ENCODE measurements around the gene GNA15. TPM values are rescaled to one million over a fixed set of nuclear protein-coding genes. Genes with fewer than 3 reads are reported as not detected.
A peak's percentile ranks its signal among the peaks of the same experiment; 100 is the strongest.

GNA15 gene
- total and polyA plus RNA-seq, 12 donors, result 0.61 to 16.3 (median 6.8) TPM

DNA sequence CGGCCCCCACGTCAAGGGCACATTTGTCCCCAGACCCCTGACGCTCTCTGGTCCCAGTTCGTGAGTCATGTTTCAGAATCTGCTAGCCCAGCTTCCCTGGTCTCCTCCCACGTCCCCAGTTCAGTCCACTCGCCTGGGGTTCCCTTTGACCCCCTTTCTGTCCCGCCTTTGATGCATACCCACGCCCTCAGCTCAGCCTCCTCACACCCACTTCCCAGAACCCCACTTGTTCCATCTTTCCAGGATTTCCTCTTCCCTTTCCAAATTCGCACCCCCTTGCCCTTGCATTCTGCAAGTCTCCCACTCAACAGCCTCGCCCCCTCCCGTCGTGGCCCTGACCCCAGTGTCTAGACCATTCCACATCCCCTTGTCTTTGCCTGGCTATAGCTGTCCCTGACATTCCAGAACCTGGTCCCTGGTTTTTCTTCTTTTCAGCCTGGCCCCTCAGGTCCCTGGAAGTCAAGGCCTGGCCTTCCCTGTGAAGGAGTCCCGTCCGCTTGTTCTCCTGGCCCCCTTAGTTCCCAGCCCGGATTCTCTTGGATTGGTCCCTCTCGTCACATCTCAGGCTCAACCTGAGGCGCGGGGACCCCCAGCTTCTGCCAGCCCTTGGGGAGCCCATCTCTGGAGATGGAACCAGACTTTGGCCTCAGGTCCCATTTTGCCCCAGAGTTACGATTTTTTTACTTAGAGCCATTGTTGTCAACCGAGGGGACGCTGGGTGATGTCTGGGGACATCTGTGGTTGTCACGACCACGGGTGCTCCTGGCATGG, 51.2 kb downstream of the GNA15 start:
- Histone ChIP-seq H3K27me3 (no peaks in the 10 kb centered on the region), H3K4me3 (peak overlapping the region in 2 of 4 donors; percentile 60 to 100), H3K36me3 (replicated peaks in 1 of 2) (no peaks in the 10 kb centered on the region), H3K27ac (peak overlapping the region; percentile 39 to 94 (median 83)), H3K9me3 (replicated peaks in 1 of 3) (no peaks in the 10 kb centered on the region), H3K4me1 (replicated peaks in 1 of 2) (peaks cover 35 to 49% of the 10 kb centered on the region in 2 donors)
- TF ChIP-seq CTCF (IDR thresholded peaks at IDR 0.05) (no peak), POLR2A (IDR thresholded peaks at IDR 0.05) (no peak)
- WGBS, 4 donors, result 40 to 47% (median 43%) methylated on average over 18 to 23 of the region's 23 CpGs
- intact Hi-C loops (cut with DNase I), result no loop called here
- DNase-seq, result peak in 3 of 7 donors; percentile 48 to 62 (median 58)

- H3K27ac ChIP-seq, result peak overlapping the region in 1 of 5 donors; percentile 30
- peaks cover 35 to 49% of the 10 kb centered on the region in 2 donors for H3K4me1 ChIP-seq (replicated peaks in 1 of 2)
- intact Hi-C loops (cut with DNase I), result no loop called here
- no peaks in the 10 kb centered on the region for H3K36me3 ChIP-seq (replicated peaks in 1 of 2)
- 76 to 86% (median 78%) methylated on average over 16 to 36 of the region's 36 CpGs for WGBS, 4 donors
- H3K9me3 ChIP-seq (replicated peaks in 1 of 3), result no peaks in the 10 kb centered on the region
- no peak overlapping the region for H3K4me3 ChIP-seq
- TF ChIP-seq CTCF (IDR thresholded peaks at IDR 0.05), result no peak
- no peak for TF ChIP-seq POLR2A (IDR thresholded peaks at IDR 0.05)
- DNase-seq, result no peak
- no peaks in the 10 kb centered on the region for H3K27me3 ChIP-seq
These were observed 52.1 kb downstream of the GNA15 start for GRCh38 chr19:3187662-3188511.

GRCh38 chr19:3188627-3189596, 53.1 kb downstream of the GNA15 start:
- WGBS, 4 donors, result 85 to 88% (median 86%) methylated on average over 25 to 35 of the region's 35 CpGs
- intact Hi-C loops (cut with DNase I), result no loop called here
- peak in 2 of 7 donors; percentile 23 to 39 for DNase-seq

More at GRCh38 chr19:3188627-3189596, 53.1 kb downstream of the GNA15 start:
- H3K4me1 ChIP-seq (replicated peaks in 1 of 2), result peaks cover 35 to 49% of the 10 kb centered on the region in 2 donors
- peak overlapping the region in 4 of 5 donors; percentile 56 to 86 (median 66) for H3K27ac ChIP-seq
- no peak overlapping the region for H3K4me3 ChIP-seq
- H3K27me3 ChIP-seq, result no peaks in the 10 kb centered on the region
- H3K36me3 ChIP-seq (replicated peaks in 1 of 2), result peaks cover 0 to 4% of the 10 kb centered on the region in 2 donors
- TF ChIP-seq CTCF (IDR thresholded peaks at IDR 0.05), result no peak
- no peak for TF ChIP-seq POLR2A (IDR thresholded peaks at IDR 0.05)
- no peaks in the 10 kb centered on the region for H3K9me3 ChIP-seq (replicated peaks in 1 of 3)

Data from adrenal gland (tissue), 12 donors.